HepG2 (cell line): ENCODE results near the gene PTPN20. TPM values are rescaled to one million over a fixed set of nuclear protein-coding genes. Genes with fewer than 3 reads are reported as not detected.

Experiments
- ATAC-seq: fragments of 200-7000 bp; cut with Tn5 transposase; 3 replicates; pipeline ENCODE4 v1.9.1; 2020; ENCODE audit warnings: mild to moderate bottlenecking, moderate library complexity
- BruUV-seq: library from RNA; stranded (reverse); fragments of 400-500 nt; replicated peaks from 2 replicates; lab custom pipeline; 2021; lab: Mats Ljungman, UMichigan
- CTCF ChIA-PET: fragments of 300-600 bp; formaldehyde crosslinking; extraction: SDS; loops from one replicate; lab custom pipeline; 2021; ENCODE audit warnings: low total read pairs, inconsistent platforms, low intra/inter-chr PET ratio; lab: Yijun Ruan, JAX
- POLR2A ChIA-PET: fragments of 350-600 bp; sonication (Branson Sonifier 250); formaldehyde crosslinking; loops from one replicate; lab custom pipeline; 2020; ENCODE audit warnings: antibody characterized with exemption, inconsistent platforms; lab: Yijun Ruan, JAX
- DNase-seq: peaks from one replicate; pipeline ENCODE4 v3.0.0-alpha.2; 2015; ENCODE audit warnings: low spot score
- FAIRE-seq: peaks from 3 replicates; lab custom pipeline; 2011; peaks lifted over from hg19 to GRCh38; lab: Jason Lieb, UNC
- H2AFZ ChIP-seq: one replicate; pipeline ENCODE4 v1.6.1; 2011; ENCODE audit warnings: low read length, inconsistent platforms
- H3K27ac ChIP-seq: fragments of 300-600 bp; 3 replicates; pipeline ENCODE4 v1.8.0; 2011; ENCODE audit warnings: mixed run types, mild to moderate bottlenecking, mixed read lengths, low read length, inconsistent platforms; ENCODE audit not compliant: insufficient read depth; ENCODE audit errors: extremely low read length
- H3K27me3 ChIP-seq, 2 experiments: fragments of 200-600 bp in 1 of 2; 2 replicates in 1 of 2; 3 replicates in 1 of 2; pipeline versions ENCODE4 v1.6.0 to v1.8.0; 2011; ENCODE audit warnings: low read length in 2 of 2, mild to moderate bottlenecking in 2 of 2, moderate library complexity in 2 of 2, inconsistent platforms in 1 of 2; ENCODE audit not compliant: insufficient read depth in 2 of 2, control insufficient read depth in 1 of 2
- H3K36me3 ChIP-seq, 2 experiments: fragments of 200-600 bp in 1 of 2; replicated peaks in 1 of 2; 2 replicates in 1 of 2; 3 replicates in 1 of 2; pipeline versions ENCODE4 v1.5.1 to v1.8.0; 2011; ENCODE audit warnings: low read length in 2 of 2, inconsistent platforms in 1 of 2; ENCODE audit not compliant: insufficient read depth in 2 of 2, control insufficient read depth in 1 of 2
- H3K4me1 ChIP-seq: 2 replicates; pipeline ENCODE4 v1.5.1; 2012; ENCODE audit warnings: low read length, inconsistent platforms; ENCODE audit not compliant: insufficient read depth
- H3K4me2 ChIP-seq: 2 replicates; pipeline ENCODE4 v1.6.0; 2011; ENCODE audit warnings: low read depth, low read length, inconsistent platforms
- H3K4me3 ChIP-seq, 3 experiments: fragments of 200-600 bp in 1 of 3; sonication (generic), shearing (Covaris generic) in 1 of 3; replicated peaks in 1 of 3; 2 replicates each; pipeline ENCODE4 v1.5.1; 2011 to 2016; ENCODE audit warnings: low read length in 3 of 3, inconsistent platforms in 2 of 3, low read depth in 2 of 3, mild to moderate bottlenecking in 2 of 3, control low read depth in 1 of 3, mixed read lengths in 1 of 3; ENCODE audit not compliant: insufficient read depth in 1 of 3
- H3K79me2 ChIP-seq: one replicate; pipeline ENCODE4 v1.6.1; 2011; ENCODE audit warnings: low read length, inconsistent platforms; ENCODE audit not compliant: insufficient read depth
- H3K9ac ChIP-seq: 2 replicates; pipeline ENCODE4 v1.6.0; 2011; ENCODE audit warnings: mild to moderate bottlenecking, low read depth, low read length, inconsistent platforms; ENCODE audit not compliant: insufficient read depth
- H3K9me3 ChIP-seq: 2 replicates; pipeline ENCODE4 v1.5.1; 2012; ENCODE audit warnings: mild to moderate bottlenecking, low read length
- H4K20me1 ChIP-seq: 2 replicates; pipeline ENCODE4 v1.6.0; 2011; ENCODE audit warnings: inconsistent platforms, mild to moderate bottlenecking, low read length, moderate library complexity; ENCODE audit not compliant: insufficient read depth
- BRD4 ChIP-seq: sonication (generic); formaldehyde crosslinking; IDR thresholded peaks from 2 replicates; pipeline ENCODE4 v1.4.0; 2020; ENCODE audit warnings: missing genetic modification reagents
- DNMT3B ChIP-seq: conservative IDR thresholded peaks from 2 replicates; pipeline ENCODE4 v1.6.1; 2016; ENCODE audit warnings: missing biosample characterization, control low read depth
- DPF2 ChIP-seq: sonication (generic); formaldehyde crosslinking; IDR thresholded peaks from 2 replicates; pipeline ENCODE4 v1.4.0; 2020; ENCODE audit warnings: mild to moderate bottlenecking, low read depth, missing genetic modification reagents, borderline replicate concordance
- HMGA1 ChIP-seq: sonication (generic); formaldehyde crosslinking; conservative IDR thresholded peaks from 2 replicates; pipeline ENCODE4 v1.4.0; 2020; ENCODE audit warnings: missing genetic modification reagents
- KLF6 ChIP-seq: IDR thresholded peaks from 2 replicates; pipeline ENCODE4 v1.8.0; 2016; ENCODE audit warnings: missing biosample characterization, missing genetic modification reagents
- NFKBIZ ChIP-seq: IDR thresholded peaks from 2 replicates; pipeline ENCODE4 v1.6.1; 2018; ENCODE audit warnings: missing genetic modification reagents, missing compliant biosample characterization
- RARA ChIP-seq: IDR thresholded peaks from 2 replicates; pipeline ENCODE4 v1.6.1; 2016; ENCODE audit warnings: missing genetic modification reagents, missing compliant biosample characterization
- RBM22 ChIP-seq: fragments of 200-400 bp; formaldehyde crosslinking; optimal IDR thresholded peaks from 2 replicates; pipeline ENCODE3; 2017; ENCODE audit warnings: mild to moderate bottlenecking, low read length, moderate library complexity
- TGIF2 ChIP-seq: IDR thresholded peaks from 2 replicates; pipeline ENCODE4 v1.6.1; 2016; ENCODE audit warnings: control low read depth, missing compliant biosample characterization
- ZNF546 ChIP-seq: sonication (generic); formaldehyde crosslinking; conservative IDR thresholded peaks from 2 replicates; pipeline ENCODE4 v1.8.1; 2023; ENCODE audit warnings: mild to moderate bottlenecking, missing genetic modification reagents
- ZSCAN20 ChIP-seq: sonication (generic); formaldehyde crosslinking; IDR thresholded peaks from 2 replicates; pipeline ENCODE4 v1.4.0; 2020; ENCODE audit warnings: missing genetic modification reagents, mild to moderate bottlenecking, borderline replicate concordance
- WGBS: methylation state at CpG from one replicate; pipeline ENCODE4 v1.1.6; 2017; ENCODE audit warnings: low lambda C conversion rate; 5-methylcytosine and 5-hydroxymethylcytosine counted together
- in situ Hi-C: cut with HindIII; loops from 2 replicates; pipeline ENCODE4 v1.10.0; 2017; ENCODE audit warnings: low pct_unique_long_range_greater_than_20kb; ENCODE audit not compliant: extremely low pct_ligation_motif_present
- intact Hi-C: fragments of 100-400 bp; cut with micrococcal nuclease; formaldehyde crosslinking; loops from one replicate; pipeline ENCODE4 v1.10.0; 2022; ENCODE audit not compliant: unreplicated experiment
- polyA plus RNA-seq, 8 experiments: library from polyadenylated mRNA; depleted of rRNA in 3 of 8; stranded (reverse) in 7 of 8; unstranded in 1 of 8; fragments of >200 nt; fragmentation: Illumina TruSeq in 4 of 8; extraction: Trizol in 4 of 8; gene quantifications; 2 replicates each; pipeline versions ENCODE4 v1.2.1 to v1.2.3, GENCODE V29; 2011 to 2016; ENCODE audit warnings: low read depth in 4 of 8, missing spikeins in 1 of 8, mixed read lengths in 1 of 8; ENCODE audit not compliant: insufficient read depth in 1 of 8
- total RNA-seq, 5 experiments: library from RNA; depleted of rRNA; stranded (reverse); fragments of >200 nt; fragmentation: Illumina TruSeq; extraction: Trizol; gene quantifications; 2 replicates each; pipeline ENCODE4 v1.2.3, GENCODE V29; 2016; ENCODE audit warnings: low read depth in 1 of 5
- TF ChIP-seq, protein P1 (sequence below): sonication (generic); formaldehyde crosslinking; IDR thresholded peaks from 2 replicates; pipeline ENCODE4 v1.4.0; 2020; ENCODE audit warnings: missing genetic modification reagents
- TF ChIP-seq, protein P2 (sequence below): sonication (generic); formaldehyde crosslinking; IDR thresholded peaks from 2 replicates; pipeline ENCODE4 v1.5.0; 2020; ENCODE audit warnings: mild to moderate bottlenecking, missing genetic modification reagents
- TF ChIP-seq, protein P3 (sequence below): sonication (generic); formaldehyde crosslinking; IDR thresholded peaks from 2 replicates; pipeline ENCODE4 v1.9.0; 2021; ENCODE audit warnings: missing genetic modification reagents, borderline replicate concordance
- TF ChIP-seq, protein P4 (sequence below): sonication (generic); formaldehyde crosslinking; conservative IDR thresholded peaks from 2 replicates; pipeline ENCODE4 v1.4.0; 2020; ENCODE audit warnings: missing genetic modification reagents
- TF ChIP-seq, protein P5 (sequence below): sonication (generic); formaldehyde crosslinking; IDR thresholded peaks from 2 replicates; pipeline ENCODE4 v1.5.1; 2020; ENCODE audit warnings: mild to moderate bottlenecking, missing genetic modification reagents, borderline replicate concordance

The PTPN20 gene
- total and polyA plus RNA-seq, 2 of the 13 experiments (the other 11 are each of a cell fraction or from before 2014, with no cell fraction given), result not detected

DNA sequence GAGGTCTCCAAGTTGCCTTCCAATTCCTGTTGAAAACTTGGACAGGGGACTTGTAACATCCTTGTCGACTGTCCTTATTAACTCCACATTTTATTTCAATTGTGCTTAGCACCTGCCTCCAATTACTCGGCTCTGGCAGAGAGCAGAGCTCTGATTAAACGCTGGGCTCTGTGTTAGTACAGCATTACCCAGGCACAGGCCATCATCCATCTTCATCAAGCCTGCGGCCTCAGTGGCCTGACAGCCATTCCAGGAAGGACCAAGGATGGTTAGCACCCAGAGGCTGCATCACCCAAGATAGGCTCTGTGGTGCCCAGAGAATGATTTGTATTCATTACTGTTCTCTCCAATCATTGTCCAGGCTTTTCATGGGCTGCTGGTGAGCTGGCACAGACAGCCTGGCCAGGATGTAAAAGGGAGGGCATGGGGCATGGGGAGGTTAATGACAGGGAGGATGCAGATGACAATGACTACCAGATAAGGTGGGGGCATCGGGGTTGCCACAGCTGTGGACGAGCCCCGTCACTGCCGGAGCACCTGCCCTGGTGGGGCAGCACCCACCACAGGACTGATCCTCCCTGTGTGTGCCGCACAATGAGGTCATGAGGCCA lies 123.3 kb downstream of the PTPN20 start:
- TF ChIP-seq ZNF546 (CRISPR knock-in tag) (no peak), RBM22 (no peak), DPF2 (no peak), TGIF2 (no peak), DNMT3B (no peak), KLF6 (CRISPR knock-in tag) (no peak), ZSCAN20 (CRISPR knock-in tag) (no peak), RARA (CRISPR knock-in tag) (no peak), BRD4 (CRISPR knock-in tag) (no peak), NFKBIZ (CRISPR knock-in tag) (no peak), HMGA1 (CRISPR knock-in tag) (no peak)
- TF ChIP-seq, protein P1, sequence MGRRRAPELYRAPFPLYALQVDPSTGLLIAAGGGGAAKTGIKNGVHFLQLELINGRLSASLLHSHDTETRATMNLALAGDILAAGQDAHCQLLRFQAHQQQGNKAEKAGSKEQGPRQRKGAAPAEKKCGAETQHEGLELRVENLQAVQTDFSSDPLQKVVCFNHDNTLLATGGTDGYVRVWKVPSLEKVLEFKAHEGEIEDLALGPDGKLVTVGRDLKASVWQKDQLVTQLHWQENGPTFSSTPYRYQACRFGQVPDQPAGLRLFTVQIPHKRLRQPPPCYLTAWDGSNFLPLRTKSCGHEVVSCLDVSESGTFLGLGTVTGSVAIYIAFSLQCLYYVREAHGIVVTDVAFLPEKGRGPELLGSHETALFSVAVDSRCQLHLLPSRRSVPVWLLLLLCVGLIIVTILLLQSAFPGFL (CRISPR knock-in tag), result no peak
- TF ChIP-seq, protein P2, sequence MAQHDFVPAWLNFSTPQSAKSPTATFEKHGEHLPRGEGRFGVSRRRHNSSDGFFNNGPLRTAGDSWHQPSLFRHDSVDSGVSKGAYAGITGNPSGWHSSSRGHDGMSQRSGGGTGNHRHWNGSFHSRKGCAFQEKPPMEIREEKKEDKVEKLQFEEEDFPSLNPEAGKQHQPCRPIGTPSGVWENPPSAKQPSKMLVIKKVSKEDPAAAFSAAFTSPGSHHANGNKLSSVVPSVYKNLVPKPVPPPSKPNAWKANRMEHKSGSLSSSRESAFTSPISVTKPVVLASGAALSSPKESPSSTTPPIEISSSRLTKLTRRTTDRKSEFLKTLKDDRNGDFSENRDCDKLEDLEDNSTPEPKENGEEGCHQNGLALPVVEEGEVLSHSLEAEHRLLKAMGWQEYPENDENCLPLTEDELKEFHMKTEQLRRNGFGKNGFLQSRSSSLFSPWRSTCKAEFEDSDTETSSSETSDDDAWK, result no peak
- TF ChIP-seq, protein P3, sequence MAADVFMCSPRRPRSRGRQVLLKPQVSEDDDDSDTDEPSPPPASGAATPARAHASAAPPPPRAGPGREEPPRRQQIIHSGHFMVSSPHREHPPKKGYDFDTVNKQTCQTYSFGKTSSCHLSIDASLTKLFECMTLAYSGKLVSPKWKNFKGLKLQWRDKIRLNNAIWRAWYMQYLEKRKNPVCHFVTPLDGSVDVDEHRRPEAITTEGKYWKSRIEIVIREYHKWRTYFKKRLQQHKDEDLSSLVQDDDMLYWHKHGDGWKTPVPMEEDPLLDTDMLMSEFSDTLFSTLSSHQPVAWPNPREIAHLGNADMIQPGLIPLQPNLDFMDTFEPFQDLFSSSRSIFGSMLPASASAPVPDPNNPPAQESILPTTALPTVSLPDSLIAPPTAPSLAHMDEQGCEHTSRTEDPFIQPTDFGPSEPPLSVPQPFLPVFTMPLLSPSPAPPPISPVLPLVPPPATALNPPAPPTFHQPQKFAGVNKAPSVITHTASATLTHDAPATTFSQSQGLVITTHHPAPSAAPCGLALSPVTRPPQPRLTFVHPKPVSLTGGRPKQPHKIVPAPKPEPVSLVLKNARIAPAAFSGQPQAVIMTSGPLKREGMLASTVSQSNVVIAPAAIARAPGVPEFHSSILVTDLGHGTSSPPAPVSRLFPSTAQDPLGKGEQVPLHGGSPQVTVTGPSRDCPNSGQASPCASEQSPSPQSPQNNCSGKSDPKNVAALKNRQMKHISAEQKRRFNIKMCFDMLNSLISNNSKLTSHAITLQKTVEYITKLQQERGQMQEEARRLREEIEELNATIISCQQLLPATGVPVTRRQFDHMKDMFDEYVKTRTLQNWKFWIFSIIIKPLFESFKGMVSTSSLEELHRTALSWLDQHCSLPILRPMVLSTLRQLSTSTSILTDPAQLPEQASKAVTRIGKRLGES, result no peak
- TF ChIP-seq, protein P4, sequence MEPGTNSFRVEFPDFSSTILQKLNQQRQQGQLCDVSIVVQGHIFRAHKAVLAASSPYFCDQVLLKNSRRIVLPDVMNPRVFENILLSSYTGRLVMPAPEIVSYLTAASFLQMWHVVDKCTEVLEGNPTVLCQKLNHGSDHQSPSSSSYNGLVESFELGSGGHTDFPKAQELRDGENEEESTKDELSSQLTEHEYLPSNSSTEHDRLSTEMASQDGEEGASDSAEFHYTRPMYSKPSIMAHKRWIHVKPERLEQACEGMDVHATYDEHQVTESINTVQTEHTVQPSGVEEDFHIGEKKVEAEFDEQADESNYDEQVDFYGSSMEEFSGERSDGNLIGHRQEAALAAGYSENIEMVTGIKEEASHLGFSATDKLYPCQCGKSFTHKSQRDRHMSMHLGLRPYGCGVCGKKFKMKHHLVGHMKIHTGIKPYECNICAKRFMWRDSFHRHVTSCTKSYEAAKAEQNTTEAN, result no peak
- TF ChIP-seq, protein P5, sequence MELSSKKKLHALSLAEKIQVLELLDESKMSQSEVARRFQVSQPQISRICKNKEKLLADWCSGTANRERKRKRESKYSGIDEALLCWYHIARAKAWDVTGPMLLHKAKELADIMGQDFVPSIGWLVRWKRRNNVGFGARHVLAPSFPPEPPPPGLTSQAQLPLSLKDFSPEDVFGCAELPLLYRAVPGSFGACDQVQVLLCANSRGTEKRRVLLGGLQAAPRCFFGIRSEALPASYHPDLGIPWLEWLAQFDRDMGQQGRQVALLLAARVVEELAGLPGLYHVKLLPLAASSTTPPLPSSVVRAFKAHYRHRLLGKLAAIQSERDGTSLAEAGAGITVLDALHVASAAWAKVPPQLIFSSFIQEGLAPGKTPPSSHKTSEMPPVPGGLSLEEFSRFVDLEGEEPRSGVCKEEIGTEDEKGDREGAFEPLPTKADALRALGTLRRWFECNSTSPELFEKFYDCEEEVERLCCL (CRISPR knock-in tag), result no peak
- ChIA-PET CTCF (no interaction called here), POLR2A (no interaction called here)
- no peak overlapping the region for H3K4me3 ChIP-seq
- H2AFZ ChIP-seq, result no peak overlapping the region
- no peaks in the 10 kb centered on the region for H4K20me1 ChIP-seq
- no TSS peak for BruUV-seq
- no peaks in the 10 kb centered on the region for H3K79me2 ChIP-seq
- no peak overlapping the region for H3K4me2 ChIP-seq
- H3K27me3 ChIP-seq, result peaks cover 0 to 17% of the 10 kb centered on the region in 2 experiments; a peak in 3 of 5 replicates
- WGBS, result 2% methylated on average over 6 of the region's 9 CpGs
- intact Hi-C loops (no loop called here), in situ Hi-C loops (no loop called here)
- no peaks in the 10 kb centered on the region for H3K36me3 ChIP-seq
- H3K27ac ChIP-seq, result no peak overlapping the region
- DNase-seq (no peak), ATAC-seq (no peak), FAIRE-seq (no peak)
- no peaks in the 10 kb centered on the region for H3K4me1 ChIP-seq
- no peak overlapping the region for H3K9ac ChIP-seq
- no peaks in the 10 kb centered on the region for H3K9me3 ChIP-seq
